ENCODE measurements around the gene SLC22A24.
"Not testable (repeated sequence)": the region's sequence is repeated elsewhere in the genome, so short reads cannot be mapped to it uniquely, and the experiment has no call there.

The SLC22A24 gene, protein sequence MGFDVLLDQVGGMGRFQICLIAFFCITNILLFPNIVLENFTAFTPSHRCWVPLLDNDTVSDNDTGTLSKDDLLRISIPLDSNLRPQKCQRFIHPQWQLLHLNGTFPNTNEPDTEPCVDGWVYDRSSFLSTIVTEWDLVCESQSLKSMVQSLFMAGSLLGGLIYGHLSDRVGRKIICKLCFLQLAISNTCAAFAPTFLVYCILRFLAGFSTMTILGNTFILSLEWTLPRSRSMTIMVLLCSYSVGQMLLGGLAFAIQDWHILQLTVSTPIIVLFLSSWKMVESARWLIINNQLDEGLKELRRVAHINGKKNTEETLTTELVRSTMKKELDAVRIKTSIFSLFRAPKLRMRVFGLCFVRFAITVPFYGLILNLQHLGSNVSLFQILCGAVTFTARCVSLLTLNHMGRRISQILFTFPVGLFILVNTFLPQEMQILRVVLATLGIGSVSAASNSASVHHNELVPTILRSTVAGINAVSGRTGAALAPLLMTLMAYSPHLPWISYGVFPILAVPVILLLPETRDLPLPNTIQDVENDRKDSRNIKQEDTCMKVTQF

DNA sequence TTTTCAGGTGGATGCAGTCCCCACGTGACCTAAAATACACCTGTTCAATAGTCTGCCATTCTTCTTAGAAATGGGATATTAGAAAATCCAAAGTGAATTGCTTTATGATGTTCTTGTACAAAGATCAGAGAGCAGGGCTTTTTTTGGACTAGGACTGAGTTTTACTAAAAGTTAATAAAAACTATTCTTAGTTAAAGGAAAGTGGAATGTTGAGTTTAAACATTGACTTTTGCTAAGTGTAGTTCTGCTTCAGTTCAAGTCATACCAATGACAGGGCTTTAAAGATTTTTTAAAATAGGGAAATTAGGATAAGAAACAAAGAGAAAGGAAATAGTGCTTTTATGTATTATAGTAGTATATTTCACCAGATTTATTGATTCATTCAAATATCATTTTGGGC lies at the start of gene SLC22A24:
TSS of gene SLC22A24 (minus strand) at position 101 of the 400 bp plus-strand sequence. CDS start 442 bp downstream, outside the sequence.
- no peak for ATAC-seq

DNA sequence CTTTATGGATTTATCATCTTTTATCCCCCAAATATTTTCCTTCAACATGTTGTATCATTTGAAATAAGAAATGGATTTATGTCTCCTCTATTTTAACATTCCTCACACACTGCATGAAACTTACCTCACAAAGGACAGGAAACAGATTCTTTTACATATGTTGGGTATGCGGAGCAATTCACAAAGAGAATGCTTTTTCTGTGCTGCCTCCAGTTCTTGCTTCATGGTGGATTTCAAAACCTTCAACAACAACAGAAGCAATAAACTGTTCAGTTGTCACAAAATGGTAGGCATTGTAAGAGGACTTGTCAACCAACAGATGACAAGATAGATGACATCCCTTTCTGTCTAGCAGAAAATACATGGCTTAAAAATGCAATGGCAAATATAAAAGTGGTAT lies 36.5 kb upstream of the SLC22A24 start:
- DNase-seq (no peak), ATAC-seq (no peak)

More for the DNA sequence above, at the start of gene SLC22A24:
- no peak for DNase-seq

DNA sequence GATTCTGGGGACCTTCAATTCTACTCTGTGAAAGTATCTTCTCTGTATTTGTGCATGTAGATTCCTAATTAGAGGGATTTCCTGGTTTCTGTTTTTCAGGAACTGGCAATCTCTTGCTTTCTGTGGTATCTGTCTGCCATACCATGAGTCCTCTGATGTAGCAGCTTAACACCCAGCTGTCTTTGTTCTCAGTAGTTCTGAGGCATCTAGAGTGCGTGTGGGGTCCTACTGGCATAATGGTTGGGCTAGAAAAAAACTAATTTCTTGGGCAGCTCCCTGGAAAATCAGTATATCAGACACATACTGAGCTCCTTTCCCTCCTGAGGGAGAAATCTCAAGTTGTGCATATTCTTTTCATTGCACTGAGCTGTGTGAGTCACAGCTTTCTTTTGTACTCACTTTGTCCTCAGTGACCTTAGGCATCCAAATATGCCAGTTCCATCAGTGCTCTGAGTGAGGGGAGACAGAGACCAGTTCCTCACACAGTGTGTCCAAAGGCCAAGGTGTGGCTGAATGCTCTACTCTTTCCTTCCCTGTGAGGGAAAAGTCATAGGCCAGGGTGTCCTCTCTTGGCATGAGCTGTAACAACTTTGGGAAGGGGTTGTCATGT lies 35.5 kb upstream of the SLC22A24 start:
- no peak for DNase-seq
- no peak for ATAC-seq

DNA sequence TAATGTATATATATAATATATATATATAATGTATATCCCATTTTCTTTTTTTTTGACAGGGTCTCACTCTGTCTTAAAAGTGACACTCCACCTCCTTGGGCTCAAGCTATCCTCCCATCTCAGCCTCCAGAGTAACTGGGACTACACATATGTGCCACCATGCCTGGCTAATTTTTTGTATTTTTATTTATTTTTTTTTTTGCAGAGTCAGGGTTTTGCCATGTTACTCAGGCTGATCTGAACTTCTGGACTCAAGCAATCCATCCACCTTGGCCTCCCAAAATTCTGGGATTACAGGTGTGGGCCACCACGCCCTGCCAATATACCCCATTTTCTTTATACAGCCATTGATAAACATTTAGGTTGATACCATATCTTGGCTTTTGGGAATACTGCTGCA lies 33.9 kb upstream of the SLC22A24 start:
- DNase-seq (no peak), ATAC-seq (no peak)

DNA sequence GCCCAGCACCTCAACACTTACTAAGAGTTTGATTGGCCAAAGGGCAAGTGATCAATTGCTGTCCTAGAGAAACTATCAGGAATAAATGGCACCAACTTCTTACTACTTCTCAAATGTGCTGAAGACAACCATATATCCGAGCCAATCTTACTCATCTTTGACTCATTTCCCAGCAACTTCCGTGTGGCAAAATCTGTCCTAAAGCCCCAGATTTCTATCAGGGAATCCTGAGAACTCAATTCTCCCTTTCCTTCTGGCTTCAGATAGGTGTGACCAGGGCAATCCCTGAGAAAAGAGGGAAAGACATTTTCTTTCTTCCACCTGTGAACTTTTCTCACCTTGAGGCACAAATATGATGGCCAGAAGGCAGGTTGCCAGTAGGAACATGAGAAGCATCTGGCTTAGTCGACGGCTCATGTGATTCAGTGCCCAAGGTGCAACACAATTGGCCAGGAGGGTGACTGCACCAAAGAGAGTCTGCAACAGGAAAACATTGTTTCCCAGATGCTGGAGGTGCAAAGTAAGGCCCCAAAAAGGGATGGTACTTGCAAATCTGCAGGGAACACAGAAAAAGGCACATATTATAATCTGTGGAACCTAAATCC lies 21.8 kb upstream of the SLC22A24 start:
- DNase-seq: no peak
- no peak for ATAC-seq

DNA sequence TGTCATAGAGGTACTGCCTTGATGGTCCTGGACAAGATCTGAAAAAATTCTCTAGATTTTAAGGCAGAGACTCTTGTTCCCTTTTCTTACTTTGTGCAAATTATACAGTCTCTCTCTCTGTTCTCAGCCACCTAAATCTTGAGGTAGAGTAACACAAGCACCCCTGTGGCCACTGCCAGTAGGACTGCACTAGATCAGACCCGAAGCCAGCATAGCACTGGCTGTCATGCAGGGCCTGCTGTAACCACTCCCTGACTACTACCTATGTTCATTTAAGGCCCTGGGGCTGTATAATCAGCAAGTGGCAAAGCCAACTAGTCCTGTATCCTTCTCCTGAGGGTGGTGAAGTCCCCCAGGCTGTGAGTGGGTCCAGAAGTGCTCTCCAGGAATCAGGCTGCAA lies 11.8 kb upstream of the SLC22A24 start:
- ATAC-seq: no peak

DNA sequence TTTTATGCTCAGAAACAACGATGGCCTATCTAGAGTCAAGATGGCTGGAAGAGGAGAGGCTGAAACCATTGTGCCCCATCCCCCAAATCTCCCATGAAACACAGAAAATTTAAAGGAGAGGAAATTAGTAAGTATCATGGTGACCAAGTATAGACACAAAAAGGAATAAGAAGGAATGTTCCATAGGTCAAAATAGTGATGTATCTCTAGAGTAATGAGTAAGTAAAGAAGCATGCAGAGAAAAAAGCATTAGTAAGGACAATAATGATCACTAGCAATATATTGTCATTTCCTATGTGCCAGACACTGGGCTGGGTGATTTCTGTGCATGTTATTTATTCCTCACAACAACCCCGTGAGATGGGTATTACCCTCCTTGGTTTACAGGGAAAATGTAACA lies 2.6 kb upstream of the SLC22A24 start:
- DNase-seq (no peak), ATAC-seq (no peak)

More for the DNA sequence above, 11.8 kb upstream of the SLC22A24 start:
- DNase-seq: no peak

DNA sequence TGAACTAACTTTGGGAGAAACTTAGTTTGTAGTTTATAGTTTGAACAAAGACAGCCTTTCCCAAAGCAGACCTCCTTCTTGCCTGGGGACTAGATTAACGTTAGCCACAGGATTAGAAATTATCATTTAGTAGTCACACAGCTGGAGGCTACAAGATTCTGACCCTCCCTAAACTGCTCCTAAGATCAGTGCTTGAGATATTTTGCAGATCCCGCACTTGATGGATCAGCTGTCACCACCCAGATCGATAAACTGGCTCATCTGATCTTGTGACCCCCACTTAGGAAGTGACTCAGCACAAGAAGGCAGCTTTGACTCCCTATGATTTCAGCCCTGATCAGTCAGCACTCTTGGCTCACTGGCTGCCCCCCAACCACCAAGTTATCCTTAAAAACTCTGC lies 1.6 kb downstream of the SLC22A24 start:
- ATAC-seq: no peak
- no peak for DNase-seq

DNA sequence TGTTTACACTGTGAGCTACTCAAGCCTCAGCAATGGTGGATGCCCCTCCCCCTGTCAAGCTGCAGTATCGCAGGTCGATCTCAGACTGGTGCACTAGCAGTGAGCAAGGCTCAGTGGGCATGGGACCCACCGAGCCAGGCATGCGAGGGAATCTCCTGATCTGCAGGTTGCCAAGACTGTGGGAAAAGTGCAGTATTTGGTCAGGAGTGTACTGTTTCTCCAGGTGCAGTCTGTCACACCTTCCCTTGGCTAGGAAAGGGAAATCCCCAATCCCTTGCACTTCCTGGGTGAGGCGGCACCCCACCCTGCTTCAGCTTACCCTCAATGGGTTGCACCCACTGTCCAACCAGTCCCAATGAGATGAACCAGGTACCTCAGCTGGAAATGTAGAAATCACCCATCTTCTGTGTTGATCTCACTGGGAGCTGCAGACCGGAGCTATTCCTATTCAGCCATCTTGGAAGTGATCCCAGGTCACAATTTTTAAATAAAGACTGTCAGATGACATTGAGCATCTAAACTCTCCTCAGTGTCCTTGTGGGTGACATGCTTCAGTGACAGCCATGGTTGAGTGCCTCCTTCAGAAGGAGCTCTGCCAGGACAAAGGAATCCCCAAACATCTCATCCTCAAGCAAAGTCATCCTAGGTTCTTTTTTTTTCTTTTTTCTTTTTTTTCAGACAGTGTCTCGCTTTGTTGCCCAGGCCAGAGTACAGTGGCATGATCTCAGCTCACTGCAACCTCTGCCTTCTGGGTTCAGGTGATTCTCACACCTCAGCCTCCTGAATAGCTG lies 10.8 kb downstream of the SLC22A24 start:
- no peak for DNase-seq
- no peak for ATAC-seq

DNA sequence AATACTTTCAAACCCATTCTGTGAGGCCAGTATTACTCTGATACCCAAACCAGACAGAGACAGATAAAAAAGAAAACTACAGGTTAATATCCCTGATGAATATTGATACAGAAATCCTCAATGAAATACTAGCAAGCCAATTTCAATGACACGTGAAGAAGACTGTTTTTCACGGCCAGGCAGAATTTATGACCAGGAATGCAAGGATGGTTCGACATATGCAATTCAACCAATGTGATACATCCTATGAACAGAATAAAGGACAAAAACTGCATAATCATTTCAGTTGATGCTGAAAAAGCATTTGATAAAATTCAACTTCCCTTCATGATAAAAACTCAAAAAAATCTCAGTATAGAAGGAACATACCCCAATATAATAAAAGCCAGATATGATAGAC lies 44.5 kb downstream of the SLC22A24 start:
- ATAC-seq (no peak), DNase-seq (no peak)

DNA sequence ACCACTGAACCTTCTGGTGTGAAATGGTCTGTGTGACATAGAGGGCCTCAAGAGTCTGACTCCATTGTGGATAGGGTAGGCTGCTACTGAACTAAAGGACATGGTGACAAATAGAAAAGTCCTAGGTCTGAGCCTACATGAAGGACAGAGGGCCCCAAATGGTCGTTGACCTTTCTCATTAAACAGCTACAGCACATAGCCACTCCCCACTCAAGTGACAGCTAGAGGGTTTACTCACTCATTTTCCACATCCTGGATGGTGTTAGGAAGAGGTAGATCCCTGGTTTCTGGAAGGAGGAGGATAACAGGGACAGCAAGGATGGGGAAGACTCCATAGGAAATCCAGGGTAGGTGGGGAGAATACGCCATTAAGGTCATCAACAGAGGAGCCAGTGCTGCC lies 63.3 kb downstream of the SLC22A24 start:
- ATAC-seq (no peak), DNase-seq (no peak)

DNA sequence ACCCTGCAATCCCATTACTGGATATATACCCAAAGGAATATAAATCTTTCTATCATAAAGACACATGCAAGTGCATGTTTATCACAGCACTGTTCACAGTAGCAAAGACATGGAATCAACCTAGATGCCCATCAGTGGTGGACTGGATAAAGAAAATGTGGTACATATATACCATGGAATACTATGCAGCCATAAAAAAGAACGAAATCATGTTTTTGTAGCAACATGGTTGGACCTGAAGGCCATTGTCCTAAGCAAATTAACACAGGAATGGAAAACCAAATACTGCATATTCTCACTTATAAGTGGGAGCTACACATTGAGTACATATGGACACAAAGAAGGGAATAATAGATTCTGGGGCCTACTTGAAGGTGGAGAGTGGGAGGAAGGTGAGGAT lies 97.8 kb downstream of the SLC22A24 start:
- not testable (repeated sequence) for ATAC-seq, DNase-seq

DNA sequence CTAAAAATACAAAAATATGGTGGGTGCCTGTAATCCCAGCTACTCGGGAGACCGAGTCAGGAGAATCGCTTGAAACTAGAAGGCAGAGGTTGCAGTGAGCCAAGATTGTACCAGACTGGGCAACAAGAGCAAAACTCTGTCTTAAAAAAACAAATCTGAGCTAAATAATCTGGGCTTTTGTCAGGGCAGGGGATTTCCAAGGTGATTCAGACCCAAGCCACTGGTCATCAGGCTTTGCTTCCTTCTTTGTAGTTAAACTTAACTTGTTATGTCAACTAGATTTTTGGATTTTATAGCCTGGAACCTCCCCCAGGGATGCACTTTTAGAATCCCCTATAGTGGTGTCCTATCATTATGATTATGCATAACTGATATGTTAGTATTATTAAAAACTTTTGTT lies 101.4 kb downstream of the SLC22A24 start:
- ATAC-seq (no peak), DNase-seq (no peak)

DNA sequence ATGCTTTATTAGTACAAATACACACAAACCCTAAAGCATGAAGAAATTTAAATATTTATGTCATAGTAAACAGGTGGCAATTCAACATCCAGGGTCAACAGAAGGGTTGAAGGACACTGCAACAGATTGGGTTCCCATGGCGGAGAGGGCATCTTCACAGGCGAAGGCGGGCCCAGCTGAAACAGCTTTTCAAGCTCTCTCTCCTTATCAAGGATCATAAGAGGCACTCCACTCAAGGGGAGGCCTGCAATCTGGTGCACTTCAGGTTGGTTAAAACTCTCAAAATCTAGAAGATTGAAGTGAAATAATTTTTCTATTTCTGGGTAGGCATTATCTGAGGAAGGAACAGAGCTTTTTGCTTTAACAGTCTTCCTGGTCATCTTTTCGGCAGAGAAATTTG lies 111.6 kb downstream of the SLC22A24 start:
- no peak for ATAC-seq
- no peak for DNase-seq
